B cell (primary cell): ENCODE results near the gene S100A14. TPM values are rescaled to one million over a fixed set of nuclear protein-coding genes. Genes with fewer than 3 reads are reported as not detected.

Source experiments
- ATAC-seq: fragments of 200-7000 bp; cut with Tn5 transposase; one replicate; pipeline ENCODE4 v1.10.0; 2021; ENCODE audit warnings: low read depth, mild to moderate bottlenecking, moderate number of reproducible peaks, moderate library complexity
- CTCF ChIA-PET: fragments of 350-600 bp; sonication (Branson Sonifier 250); formaldehyde crosslinking; loops from one replicate; lab custom pipeline; 2021; ENCODE audit warnings: antibody characterized with exemption, inconsistent platforms; lab: Charles Lee
- POLR2A ChIA-PET: fragments of 350-600 bp; sonication (Branson Sonifier 250); formaldehyde crosslinking; loops from one replicate; lab custom pipeline; 2021; ENCODE audit warnings: antibody characterized with exemption; lab: Charles Lee
- DNase-seq: peaks from one replicate; pipeline ENCODE4 v3.0.0; 2013
- H2AFZ ChIP-seq: 2 replicates; pipeline ENCODE4 v1.6.1; 2012; ENCODE audit warnings: mild to moderate bottlenecking, low read depth, low read length; ENCODE audit not compliant: insufficient read depth, poor library complexity, severe bottlenecking
- H3K27ac ChIP-seq, 2 donors: 1 replicate in 1 of 2; 2 replicates in 1 of 2; pipeline ENCODE4 v1.5.1; 2012 to 2013; ENCODE audit warnings: low read length in 2 of 2, mild to moderate bottlenecking in 2 of 2, moderate library complexity in 1 of 2
- H3K27me3 ChIP-seq, 4 experiments: fragments of 200-600 bp in 1 of 4; sonication (generic) in 1 of 4; replicated peaks in 1 of 4; 1 replicate in 2 of 4; 2 replicates in 2 of 4; pipeline versions ENCODE4 v1.6.1 to v1.7.0; 2013 to 2016; ENCODE audit warnings: low read length in 3 of 4, mild to moderate bottlenecking in 2 of 4, mixed read lengths in 1 of 4, moderate library complexity in 1 of 4; ENCODE audit not compliant: insufficient read depth in 4 of 4, control insufficient read depth in 3 of 4; ENCODE audit errors: control extremely low read depth in 1 of 4
- H3K36me3 ChIP-seq, 2 experiments: replicated peaks in 1 of 2; 1 replicate in 1 of 2; 2 replicates in 1 of 2; pipeline versions ENCODE4 v1.6.1 to v1.7.1; 2013; ENCODE audit warnings: low read length in 1 of 2; ENCODE audit not compliant: insufficient read depth in 2 of 2, control insufficient read depth in 1 of 2; ENCODE audit errors: control extremely low read depth in 1 of 2, extremely low read depth in 1 of 2
- H3K4me1 ChIP-seq, 2 donors: fragments of 200-600 bp in 1 of 2; sonication (generic) in 1 of 2; 1 replicate in 1 of 2; 2 replicates in 1 of 2; pipeline versions ENCODE4 v1.5.1 to v1.6.1; 2013 to 2017; ENCODE audit warnings: low read length in 2 of 2; ENCODE audit not compliant: control insufficient read depth in 2 of 2, insufficient read depth in 2 of 2
- H3K4me2 ChIP-seq: replicated peaks from 2 replicates; pipeline ENCODE3; 2012; ENCODE audit warnings: mild to moderate bottlenecking, low read depth, low read length; ENCODE audit not compliant: poor library complexity, severe bottlenecking
- H3K4me3 ChIP-seq, 5 experiments: fragments of 200-600 bp in 1 of 5; sonication (generic) in 1 of 5; 1 replicate in 3 of 5; 2 replicates in 2 of 5; pipeline versions ENCODE4 v1.5.1 to v1.7.0; 2011 to 2016; ENCODE audit warnings: low read length in 4 of 5, mild to moderate bottlenecking in 4 of 5, low read depth in 2 of 5, control low read depth in 1 of 5, moderate library complexity in 1 of 5; ENCODE audit not compliant: insufficient read depth in 1 of 5; ENCODE audit errors: control extremely low read depth in 1 of 5, extremely low read depth in 1 of 5
- H3K79me2 ChIP-seq: fragments of 200-600 bp; sonication (generic); one replicate; pipeline ENCODE4 v1.6.0; 2016; ENCODE audit warnings: low read length; ENCODE audit not compliant: control insufficient read depth, insufficient read depth
- H3K9ac ChIP-seq: fragments of 200-600 bp; sonication (generic); 2 replicates; pipeline ENCODE4 v1.6.1; 2017; ENCODE audit warnings: mild to moderate bottlenecking, low read length, moderate library complexity
- H3K9me3 ChIP-seq, 3 donors: one replicate each; pipeline versions ENCODE4 v1.6.1 to v1.7.1; 2013; ENCODE audit warnings: low read length in 2 of 3; ENCODE audit not compliant: control insufficient read depth in 2 of 3, insufficient read depth in 1 of 3; ENCODE audit errors: control extremely low read depth in 1 of 3
- H4K20me1 ChIP-seq: 2 replicates; pipeline ENCODE4 v1.6.0; 2012; ENCODE audit warnings: mild to moderate bottlenecking, low read length; ENCODE audit not compliant: insufficient read depth, control insufficient read depth, poor library complexity, severe bottlenecking
- H3K27ac Mint-ChIP-seq: one replicate; pipeline ENCODE4 v1.8.0; 2021; ENCODE audit warnings: mixed read lengths
- H3K27me3 Mint-ChIP-seq: one replicate; pipeline ENCODE4 v1.8.0; 2021; ENCODE audit warnings: mixed read lengths
- H3K4me1 Mint-ChIP-seq: one replicate; pipeline ENCODE4 v1.8.0; 2021; ENCODE audit warnings: mixed read lengths
- H3K4me3 Mint-ChIP-seq: one replicate; pipeline ENCODE4 v1.8.0; 2021; ENCODE audit warnings: mixed read lengths
- H3K9me3 Mint-ChIP-seq: one replicate; pipeline ENCODE4 v1.8.0; 2022; ENCODE audit warnings: mixed read lengths; ENCODE audit not compliant: insufficient read depth
- EZH2 ChIP-seq: IDR thresholded peaks from 2 replicates; pipeline ENCODE4 v1.6.1; 2012; ENCODE audit warnings: borderline replicate concordance, low read depth, mild to moderate bottlenecking, moderate library complexity, low read length; ENCODE audit not compliant: insufficient read depth, poor library complexity, severe bottlenecking
- WGBS: methylation state at CpG from one replicate; pipeline ENCODE4 v1.1.5; 2013; ENCODE audit warnings: missing lambda C conversion rate; ENCODE audit not compliant: insufficient coverage; 5-methylcytosine and 5-hydroxymethylcytosine counted together
- intact Hi-C: fragments of 100-400 bp; cut with micrococcal nuclease; formaldehyde crosslinking; loops from one replicate; pipeline ENCODE4 v1.10.0; 2022
- polyA minus RNA-seq: library from RNA; depleted of rRNA, polyadenylated mRNA; stranded (reverse); fragments of >200 nt; gene quantifications from 2 replicates; pipeline ENCODE4 v1.2.3, GENCODE V29; 2012
- polyA plus RNA-seq: library from polyadenylated mRNA; depleted of rRNA; stranded (reverse); fragments of >200 nt; gene quantifications from 2 replicates; pipeline ENCODE4 v1.2.3, GENCODE V29; 2012
- total RNA-seq, 2 donors: library from RNA; stranded (reverse); fragments of 120-200 nt in 1 of 2; gene quantifications; 1 replicate in 1 of 2; 2 replicates in 1 of 2; pipeline versions ENCODE4 v1.2.3 to v1.2.4, GENCODE V29; 2013 to 2022
- TF ChIP-seq, protein P1 (sequence below): fragments of 200-600 bp; IDR thresholded peaks from one replicate; pipeline ENCODE4 v1.8.0; 2022; ENCODE audit warnings: antibody characterized with exemption, mild to moderate bottlenecking

S100A14 gene
- not detected in 2 replicates for total RNA-seq
- total RNA-seq (2013) = not detected
- 0.17 TPM in 1 of 2 replicates, not detected in the other for polyA plus RNA-seq
- not detected in 2 replicates for polyA minus RNA-seq

DNA sequence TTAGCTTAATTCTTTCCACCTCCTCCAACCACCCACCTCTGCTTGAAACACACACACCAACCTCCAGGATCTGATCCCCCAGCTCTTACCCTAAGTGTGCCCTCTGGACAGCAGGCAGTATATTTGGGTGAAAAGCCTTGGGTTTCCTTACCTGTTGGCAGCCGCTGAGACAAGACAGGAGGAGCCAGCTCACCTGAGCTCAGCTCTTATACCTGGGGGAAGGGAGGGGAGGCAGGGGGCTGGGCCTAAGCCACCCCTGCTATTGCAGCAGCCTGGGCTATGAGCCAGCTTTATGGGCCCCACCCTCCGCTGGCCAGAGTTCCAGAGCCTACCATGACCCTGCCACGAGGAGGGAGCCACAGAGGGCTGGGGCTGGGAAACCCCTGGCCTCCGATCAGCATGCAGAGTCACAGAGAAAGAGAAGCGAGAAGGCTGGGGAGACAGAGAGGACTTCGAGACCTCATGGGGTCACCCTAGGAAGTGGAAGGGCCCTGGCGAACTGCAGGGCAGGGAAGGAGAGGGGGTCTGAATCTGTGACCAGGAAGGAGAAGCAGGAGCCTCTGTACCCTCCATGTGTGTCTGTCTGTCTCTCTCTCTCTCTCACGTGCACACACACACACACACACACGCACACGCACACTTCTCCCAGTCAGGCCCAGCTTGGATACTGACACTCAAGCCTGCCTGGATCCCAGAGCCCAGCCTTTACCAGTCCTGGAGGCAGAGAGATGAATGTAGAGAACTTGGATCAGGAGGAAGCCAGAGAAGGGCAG lies at the start of gene S100A14:
TSS of gene S100A14 (minus strand) at position 182 of the 773 bp plus-strand sequence. CDS start 467 bp downstream, outside the sequence.
- Mint-ChIP-seq H3K4me1 (no peaks in the 10 kb centered on the region), H3K27me3 (no peaks in the 10 kb centered on the region), H3K27ac (no peak within 1 kb of the TSS), H3K9me3 (no peaks in the 10 kb centered on the region), H3K4me3 (no peak within 1 kb of the TSS)
- Histone ChIP-seq H3K4me2 (no peak within 1 kb of the TSS), H3K9me3 (no peaks in the 10 kb centered on the region), H3K9ac (no peak within 1 kb of the TSS), H3K27ac (no peak within 1 kb of the TSS), H3K4me1 (peaks cover 10% of the 10 kb centered on the region in 2 donors), H3K79me2 (no peaks in the 10 kb centered on the region), H3K4me3 (no peak within 1 kb of the TSS), H3K27me3 (no peaks in the 10 kb centered on the region), H4K20me1 (no peaks in the 10 kb centered on the region), H2AFZ (peak within 1 kb of the TSS; percentile 53), H3K36me3 (no peaks in the 10 kb centered on the region)
- TF ChIP-seq, protein P1, sequence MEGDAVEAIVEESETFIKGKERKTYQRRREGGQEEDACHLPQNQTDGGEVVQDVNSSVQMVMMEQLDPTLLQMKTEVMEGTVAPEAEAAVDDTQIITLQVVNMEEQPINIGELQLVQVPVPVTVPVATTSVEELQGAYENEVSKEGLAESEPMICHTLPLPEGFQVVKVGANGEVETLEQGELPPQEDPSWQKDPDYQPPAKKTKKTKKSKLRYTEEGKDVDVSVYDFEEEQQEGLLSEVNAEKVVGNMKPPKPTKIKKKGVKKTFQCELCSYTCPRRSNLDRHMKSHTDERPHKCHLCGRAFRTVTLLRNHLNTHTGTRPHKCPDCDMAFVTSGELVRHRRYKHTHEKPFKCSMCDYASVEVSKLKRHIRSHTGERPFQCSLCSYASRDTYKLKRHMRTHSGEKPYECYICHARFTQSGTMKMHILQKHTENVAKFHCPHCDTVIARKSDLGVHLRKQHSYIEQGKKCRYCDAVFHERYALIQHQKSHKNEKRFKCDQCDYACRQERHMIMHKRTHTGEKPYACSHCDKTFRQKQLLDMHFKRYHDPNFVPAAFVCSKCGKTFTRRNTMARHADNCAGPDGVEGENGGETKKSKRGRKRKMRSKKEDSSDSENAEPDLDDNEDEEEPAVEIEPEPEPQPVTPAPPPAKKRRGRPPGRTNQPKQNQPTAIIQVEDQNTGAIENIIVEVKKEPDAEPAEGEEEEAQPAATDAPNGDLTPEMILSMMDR = no peak
- TF ChIP-seq EZH2 = no peak
- ATAC-seq (no peak), DNase-seq (no peak)
- WGBS = 87% methylated on average over 6 of the region's 10 CpGs
- POLR2A ChIA-PET = no interaction called here
- CTCF ChIA-PET = interaction anchor here (0.5 to 0.7 kb wide), 2 partner anchors 44 to 106 kb away, joined by 3 read pairs; no protein-coding TSS in a partner anchor
- intact Hi-C loops = no loop called here

DNA sequence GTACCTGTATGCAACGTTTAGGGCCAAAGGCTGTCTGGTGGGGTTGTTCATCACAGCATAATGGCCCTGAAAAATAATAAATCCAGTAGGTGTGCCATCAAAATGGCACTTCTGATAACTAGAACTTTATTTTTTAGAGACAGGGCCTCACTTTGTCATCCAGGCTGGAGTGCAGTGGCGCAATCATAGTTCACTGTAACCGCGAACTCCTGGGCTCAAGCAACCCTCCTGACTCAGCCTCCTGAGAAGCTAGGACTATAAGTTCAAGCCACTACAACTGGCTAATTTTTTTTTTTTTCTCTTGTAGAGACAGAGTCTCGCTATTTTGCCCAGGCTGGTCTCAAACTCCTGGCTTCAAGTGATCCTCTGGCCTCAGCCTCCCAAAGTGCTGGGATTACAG lies 47.1 kb upstream of the S100A14 start:
- H3K4me1 ChIP-seq = peaks cover 5 to 12% of the 10 kb centered on the region in 2 donors
- Mint-ChIP-seq H3K4me3 (no peak overlapping the region), H3K27me3 (no peaks in the 10 kb centered on the region), H3K4me1 (peaks cover 14% of the 10 kb centered on the region), H3K9me3 (no peaks in the 10 kb centered on the region), H3K27ac (no peak overlapping the region)
- ATAC-seq (no peak), DNase-seq (no peak)
- no peaks in the 10 kb centered on the region for H4K20me1 ChIP-seq
- TF ChIP-seq, protein P1 = no peak
- no peak overlapping the region for H3K4me2 ChIP-seq
- intact Hi-C loops = no loop called here
- H3K27me3 ChIP-seq = no peaks in the 10 kb centered on the region
- 92% methylated on average over 5 of the region's 5 CpGs for WGBS
- H2AFZ ChIP-seq = no peak overlapping the region
- H3K27ac ChIP-seq = no peak overlapping the region
- no peak overlapping the region for H3K4me3 ChIP-seq
- H3K79me2 ChIP-seq = peaks cover 20% of the 10 kb centered on the region
- ChIA-PET POLR2A (interaction anchor here (0.6 kb wide), 1 partner anchor 17 kb away, joined by 4 read pairs; no protein-coding TSS in a partner anchor), CTCF (no interaction called here)
- no peak overlapping the region for H3K9ac ChIP-seq
- no peaks in the 10 kb centered on the region for H3K9me3 ChIP-seq
- peaks cover 9 to 76% of the 10 kb centered on the region in 2 experiments for H3K36me3 ChIP-seq
